Duodenal mucosa (tissue), 2 donors: ENCODE measurements around the gene UBLCP1.

Experiments
- H3K27ac ChIP-seq: one replicate; pipeline ENCODE4 v1.7.0; 2013; ENCODE audit warnings: low read depth, low read length
- H3K27me3 ChIP-seq, 2 donors: one replicate each; pipeline ENCODE4 v1.7.0; 2013; ENCODE audit warnings: low read length in 2 of 2, control low read depth in 1 of 2; ENCODE audit not compliant: insufficient read depth in 2 of 2, control insufficient read depth in 1 of 2
- H3K36me3 ChIP-seq, 2 donors: one replicate each; pipeline ENCODE4 v1.7.0; 2013; ENCODE audit warnings: low read length in 2 of 2, control low read depth in 1 of 2; ENCODE audit not compliant: insufficient read depth in 2 of 2, control insufficient read depth in 1 of 2
- H3K4me1 ChIP-seq, 2 donors: one replicate each; pipeline ENCODE4 v1.7.0; 2013; ENCODE audit warnings: low read length in 2 of 2, control low read depth in 1 of 2; ENCODE audit not compliant: insufficient read depth in 2 of 2, control insufficient read depth in 1 of 2
- H3K4me3 ChIP-seq, 2 donors: one replicate each; pipeline ENCODE4 v1.7.0; 2013; ENCODE audit warnings: low read length in 2 of 2, low read depth in 1 of 2
- H3K9ac ChIP-seq, 2 donors: one replicate each; pipeline ENCODE4 v1.7.0; 2013; ENCODE audit warnings: low read length in 2 of 2, low read depth in 1 of 2
- H3K9me3 ChIP-seq, 2 donors: one replicate each; pipeline ENCODE4 v1.7.0; 2013; ENCODE audit warnings: low read length in 2 of 2, control low read depth in 1 of 2; ENCODE audit not compliant: control insufficient read depth in 1 of 2

Gene UBLCP1

GRCh38 chr5:159309689-159310433 is 46.8 kb downstream of the UBLCP1 start:
- peaks cover 21 to 24% of the 10 kb centered on the region in 2 donors for H3K27me3 ChIP-seq
- H3K9ac ChIP-seq = no peak overlapping the region
- H3K36me3 ChIP-seq = no peaks in the 10 kb centered on the region
- H3K4me1 ChIP-seq = peaks cover 10 to 12% of the 10 kb centered on the region in 2 donors
- no peak overlapping the region for H3K27ac ChIP-seq
- H3K4me3 ChIP-seq = peak overlapping the region; percentile 34 to 57
- H3K9me3 ChIP-seq = no peaks in the 10 kb centered on the region

- Histone ChIP-seq H3K36me3 (no peaks in the 10 kb centered on the region), H3K9ac (no peak overlapping the region), H3K27me3 (peaks cover 17 to 24% of the 10 kb centered on the region in 2 donors), H3K4me3 (peak overlapping the region; percentile 34 to 57), H3K4me1 (peaks cover 10 to 12% of the 10 kb centered on the region in 2 donors), H3K27ac (no peak overlapping the region), H3K9me3 (no peaks in the 10 kb centered on the region)
Measured at GRCh38 chr5:159310511-159310910, 47.4 kb downstream of the UBLCP1 start.

DNA sequence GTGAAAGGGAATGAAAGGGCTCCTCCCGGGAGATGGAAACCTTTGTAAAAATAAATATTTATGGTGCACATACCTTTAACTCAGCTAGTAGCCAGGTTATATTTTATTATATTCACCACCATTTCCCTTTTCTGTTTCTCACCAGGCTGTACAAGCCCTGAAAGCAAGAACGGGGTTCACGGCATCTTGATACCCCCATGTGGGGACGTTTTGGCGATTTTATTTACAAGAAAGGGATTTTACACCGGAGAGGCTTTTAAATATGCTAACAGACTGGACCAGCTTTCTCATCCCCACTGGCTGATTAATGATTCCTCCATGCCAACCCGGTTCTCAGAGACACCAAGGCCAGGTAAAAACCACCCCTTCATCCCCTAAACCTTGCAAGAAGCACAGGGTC is 48.0 kb downstream of the UBLCP1 start:
- no peaks in the 10 kb centered on the region for H3K9me3 ChIP-seq
- no peak overlapping the region for H3K9ac ChIP-seq
- peaks cover 17 to 24% of the 10 kb centered on the region in 2 donors for H3K27me3 ChIP-seq
- H3K27ac ChIP-seq = no peak overlapping the region
- peaks cover 10 to 12% of the 10 kb centered on the region in 2 donors for H3K4me1 ChIP-seq
- peak overlapping the region; percentile 34 to 57 for H3K4me3 ChIP-seq
- no peaks in the 10 kb centered on the region for H3K36me3 ChIP-seq

DNA sequence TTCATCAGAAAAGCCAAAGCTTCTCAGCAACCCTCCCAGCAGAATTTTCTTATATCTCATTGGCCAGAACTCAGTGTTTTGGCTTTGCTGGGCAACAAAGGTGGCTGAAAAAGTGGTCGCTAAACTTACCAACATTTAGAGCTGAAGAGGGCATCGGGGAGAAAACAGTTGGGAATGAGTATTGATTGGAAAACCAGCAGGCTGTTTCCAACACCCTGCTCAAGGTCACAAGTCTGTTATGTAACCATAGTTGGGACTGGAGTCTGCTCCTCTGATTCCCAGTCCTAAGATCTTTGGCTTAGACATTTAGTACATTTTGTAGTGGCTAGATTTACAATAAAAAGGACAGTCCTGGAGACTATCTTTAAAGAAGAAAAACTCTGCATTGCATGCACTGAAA is 50.1 kb downstream of the UBLCP1 start:
- Histone ChIP-seq H3K27me3 (peaks cover 17 to 24% of the 10 kb centered on the region in 2 donors), H3K27ac (no peak overlapping the region), H3K4me3 (no peak overlapping the region), H3K9me3 (no peaks in the 10 kb centered on the region), H3K9ac (no peak overlapping the region), H3K4me1 (peaks cover 10 to 12% of the 10 kb centered on the region in 2 donors), H3K36me3 (no peaks in the 10 kb centered on the region)

DNA sequence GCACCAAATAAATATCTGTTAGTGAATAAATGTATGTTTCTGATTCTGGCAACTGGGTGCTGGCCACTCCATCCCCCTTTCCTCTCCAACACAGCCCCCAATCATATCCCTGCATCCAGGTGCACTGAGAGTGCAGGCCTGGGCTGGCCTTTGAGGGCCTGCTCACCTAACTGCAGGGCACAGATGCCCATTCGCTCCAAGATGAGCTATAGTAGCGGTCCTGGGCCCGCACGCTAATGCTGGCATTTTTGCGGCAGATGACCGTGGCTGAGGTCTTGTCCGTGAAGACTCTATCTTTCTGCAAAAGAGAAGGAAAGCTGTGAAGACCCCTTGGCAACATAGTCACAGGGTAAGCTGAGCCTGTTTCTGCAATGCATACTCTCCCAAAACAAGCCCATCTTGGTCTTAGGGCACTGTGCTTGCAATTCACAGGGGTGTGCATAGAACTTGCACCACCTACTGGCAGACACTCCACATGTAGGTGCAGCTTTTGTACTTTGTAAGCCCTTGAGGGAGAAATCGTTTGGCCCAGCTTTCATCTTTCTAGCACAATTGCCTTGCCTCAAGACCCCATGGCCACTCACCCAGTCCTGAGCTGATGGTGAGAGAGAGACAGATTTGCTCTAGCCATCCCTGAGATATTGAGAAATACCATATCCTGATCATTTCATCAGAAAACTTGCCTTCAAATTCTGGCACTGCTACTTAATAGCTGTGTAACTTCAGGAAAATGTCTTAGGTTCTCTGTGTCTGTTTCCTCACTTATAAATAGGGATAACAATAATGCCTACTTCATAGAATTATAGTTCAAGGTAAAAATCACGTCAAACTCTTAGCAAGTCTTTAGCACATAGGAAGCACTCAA is 53.7 kb downstream of the UBLCP1 start:
- no peak overlapping the region for H3K9ac ChIP-seq
- H3K4me3 ChIP-seq = no peak overlapping the region
- H3K27ac ChIP-seq = no peak overlapping the region
- peaks cover 2 to 13% of the 10 kb centered on the region in 2 donors for H3K27me3 ChIP-seq
- no peaks in the 10 kb centered on the region for H3K36me3 ChIP-seq
- no peaks in the 10 kb centered on the region for H3K4me1 ChIP-seq
- no peaks in the 10 kb centered on the region for H3K9me3 ChIP-seq

DNA sequence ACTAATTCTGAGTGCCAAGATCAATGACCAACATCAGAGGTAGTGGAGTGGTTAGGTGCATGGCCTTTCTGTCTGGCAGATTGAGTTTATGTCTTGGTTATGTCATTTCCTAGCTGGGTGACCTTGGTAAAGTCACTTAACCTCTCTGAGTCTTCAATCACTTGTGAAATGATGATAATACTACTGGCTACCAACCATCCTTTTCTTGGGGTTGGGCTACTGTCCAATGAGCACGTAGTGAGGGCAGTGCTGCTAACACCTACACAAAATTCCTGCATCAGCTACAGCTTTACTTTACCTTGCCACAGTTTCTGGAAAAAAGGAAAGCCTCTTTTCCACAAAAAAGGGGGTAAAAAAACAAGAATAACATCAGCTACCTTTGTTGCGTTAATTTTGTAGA is 54.8 kb downstream of the UBLCP1 start:
- Histone ChIP-seq H3K36me3 (no peaks in the 10 kb centered on the region), H3K27ac (no peak overlapping the region), H3K9me3 (no peaks in the 10 kb centered on the region), H3K4me1 (no peaks in the 10 kb centered on the region), H3K4me3 (no peak overlapping the region), H3K27me3 (peaks cover 0 to 6% of the 10 kb centered on the region in 2 donors), H3K9ac (no peak overlapping the region)

GRCh38 chr5:159318448-159318847 is 55.4 kb downstream of the UBLCP1 start:
- H3K4me3 ChIP-seq = no peak overlapping the region
- H3K27ac ChIP-seq = no peak overlapping the region
- no peaks in the 10 kb centered on the region for H3K36me3 ChIP-seq
- H3K9ac ChIP-seq = no peak overlapping the region
- H3K4me1 ChIP-seq = no peaks in the 10 kb centered on the region
- no peaks in the 10 kb centered on the region for H3K9me3 ChIP-seq
- H3K27me3 ChIP-seq = peaks cover 0 to 6% of the 10 kb centered on the region in 2 donors

GRCh38 chr5:159319363-159319762 is 56.3 kb downstream of the UBLCP1 start:
- H3K4me1 ChIP-seq = no peaks in the 10 kb centered on the region
- H3K9ac ChIP-seq = no peak overlapping the region
- no peaks in the 10 kb centered on the region for H3K36me3 ChIP-seq
- H3K27ac ChIP-seq = no peak overlapping the region
- no peak overlapping the region for H3K4me3 ChIP-seq
- H3K9me3 ChIP-seq = no peaks in the 10 kb centered on the region
- no peaks in the 10 kb centered on the region for H3K27me3 ChIP-seq

GRCh38 chr5:159319832-159320231 is 56.7 kb downstream of the UBLCP1 start:
- Histone ChIP-seq H3K9me3 (no peaks in the 10 kb centered on the region), H3K27me3 (no peaks in the 10 kb centered on the region), H3K4me1 (no peaks in the 10 kb centered on the region), H3K4me3 (no peak overlapping the region), H3K9ac (no peak overlapping the region), H3K27ac (no peak overlapping the region), H3K36me3 (no peaks in the 10 kb centered on the region)

GRCh38 chr5:159322180-159322579 is 59.1 kb downstream of the UBLCP1 start:
- H3K36me3 ChIP-seq = no peaks in the 10 kb centered on the region
- no peaks in the 10 kb centered on the region for H3K27me3 ChIP-seq
- H3K27ac ChIP-seq = no peak overlapping the region
- H3K4me1 ChIP-seq = no peaks in the 10 kb centered on the region
- H3K9ac ChIP-seq = no peak overlapping the region
- H3K9me3 ChIP-seq = no peaks in the 10 kb centered on the region
- no peak overlapping the region for H3K4me3 ChIP-seq
